GM12878 (cell line): ENCODE results near the gene PDCD7. TPM values are rescaled to one million over a fixed set of nuclear protein-coding genes. Genes with fewer than 3 reads are reported as not detected.

Source experiments
- CUX1 ChIP-seq: IDR thresholded peaks from 2 replicates; pipeline ENCODE4 v1.6.1; 2012; ENCODE audit warnings: improper control_type of control experiment, low read depth, low read length; ENCODE audit not compliant: insufficient replicate concordance
- RAD21 ChIP-seq: IDR thresholded peaks from 2 replicates; pipeline ENCODE4 v1.6.1; 2011; ENCODE audit warnings: mild to moderate bottlenecking, low read depth, low read length, moderate library complexity; ENCODE audit not compliant: insufficient read depth
- TAF1 ChIP-seq: IDR thresholded peaks from 2 replicates; pipeline ENCODE4 v1.6.1; 2011; ENCODE audit warnings: mild to moderate bottlenecking, low read depth, low read length, borderline replicate concordance
- ZNF687 ChIP-seq: fragments of 450-650 bp; IDR thresholded peaks from 2 replicates; pipeline ENCODE4 v1.6.1; 2017; ENCODE audit warnings: mild to moderate bottlenecking, moderate library complexity
- polyA plus RNA-seq, 11 experiments: library from polyadenylated mRNA; depleted of rRNA in 4 of 11; unstranded in 6 of 11; stranded (reverse) in 5 of 11; fragments of >200 nt; fragmentation: Nextera tagmentation in 4 of 11; fragmentation: Illumina TruSeq in 1 of 11; extraction: Ambion mirVana in 4 of 11; extraction: Trizol in 1 of 11; gene quantifications; 1 replicate in 1 of 11; 2 replicates in 10 of 11; pipeline versions ENCODE4 v1.2.1 to v1.2.3, GENCODE V29; 2011 to 2016; ENCODE audit warnings: inconsistent platforms in 2 of 11, missing spikeins in 2 of 11, low read depth in 1 of 11
- total RNA-seq, 4 experiments: library from RNA; depleted of rRNA in 3 of 4; stranded (reverse); fragments of >200 nt in 3 of 4; fragmentation: Illumina TruSeq in 1 of 4; extraction: Trizol in 1 of 4; gene quantifications; 2 replicates each; pipeline versions ENCODE4 v1.2.1 to v1.2.3, GENCODE V29; 2013 to 2021

PDCD7 gene
- total and polyA plus RNA-seq, 10 of the 15 experiments (the other 5 are each of a cell fraction or from before 2014, with no cell fraction given): 4.2 to 24.2 (median 13.4) TPM

GRCh38 chr15:65101411-65101890 is 32.2 kb downstream of the PDCD7 start (continued):
- no peak for TF ChIP-seq CUX1
- TF ChIP-seq TAF1: no peak
- TF ChIP-seq RAD21: peak; percentile 65
- TF ChIP-seq ZNF687: no peak
